ENCODE results near the gene IFT81.

- TF ChIP-seq POLR2A (IDR thresholded peaks at IDR 0.05) (no peak), CTCF (IDR thresholded peaks at IDR 0.05) (no peak), EP300 (IDR thresholded peaks at IDR 0.05) (no peak)
These were observed 130.9 kb downstream of the IFT81 start for GRCh38 chr12:110254971-110255540.

Measured in tibial nerve (tissue), 4 donors.